Measurements from ENCODE around the gene TRIM2. TPM values are rescaled to one million over a fixed set of nuclear protein-coding genes. Genes with fewer than 3 reads are reported as not detected.

The TRIM2 gene
- total and polyA plus RNA-seq, 2 experiments from 2014 or later, result 22.0 to 61.5 TPM

DNA sequence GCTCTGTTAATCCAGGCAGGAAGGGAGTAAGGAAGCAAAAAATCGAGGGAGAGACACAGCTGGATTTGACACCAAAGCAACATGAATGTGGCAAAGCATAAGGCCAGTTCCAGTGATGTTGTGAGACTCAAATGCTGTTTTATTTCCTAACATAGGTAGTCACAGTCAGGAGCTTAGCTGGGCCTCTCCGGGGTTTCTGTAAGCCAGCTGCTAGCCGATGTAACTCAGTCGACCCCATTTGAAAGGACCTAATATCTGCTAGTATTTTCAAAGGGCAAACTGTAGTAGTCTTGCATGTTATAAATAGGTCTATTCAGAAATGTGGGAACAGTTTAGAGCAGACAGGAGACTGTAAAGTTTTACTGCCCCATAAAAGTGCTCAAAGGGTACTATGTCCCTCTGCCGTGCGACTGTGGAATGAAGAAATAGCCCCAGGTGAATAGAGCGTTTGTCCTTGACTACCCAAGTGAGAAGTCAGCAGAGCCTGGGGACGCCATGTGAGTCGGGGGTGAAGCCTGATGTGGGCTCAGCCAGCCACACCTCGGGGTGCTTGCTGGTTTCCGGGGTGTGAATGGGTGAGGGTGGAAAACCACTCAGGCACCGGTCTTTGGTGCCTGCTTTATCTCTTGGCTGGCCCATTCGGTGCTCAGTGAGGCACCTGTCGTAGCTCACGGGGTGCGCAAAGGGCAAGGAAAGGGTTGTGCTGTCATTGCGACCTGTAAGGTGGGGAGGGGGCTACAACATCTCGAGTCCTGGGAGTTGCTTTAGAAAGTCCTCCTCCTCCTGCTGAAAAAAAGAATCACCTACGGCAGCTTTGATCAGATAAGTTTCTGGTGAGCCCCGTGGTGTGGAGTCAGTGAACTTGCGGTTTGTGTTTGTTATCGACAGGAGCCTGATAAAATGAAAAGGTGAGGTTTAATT, 745 bp downstream of the TRIM2 start:
- H3K27me3 ChIP-seq (ENCODE audit: insufficient read depth), result peaks cover 10% of the 10 kb centered on the region
- Mint-ChIP-seq H3K4me1 (peaks cover 55% of the 10 kb centered on the region), H3K4me3 (peak overlapping the region; percentile 76), H3K27ac (peak overlapping the region; percentile 48), H3K9me3 (no peaks in the 10 kb centered on the region), H3K36me3 (ENCODE audit: low read depth) (peaks cover 18% of the 10 kb centered on the region; the same call in 2 of the 3 replicates), H3K27me3 (ENCODE audit: insufficient read depth, low read depth, poor library complexity) (peaks cover 13% of the 10 kb centered on the region)
- peak; percentile 63 for DNase-seq (ENCODE audit: low spot score)
- H3K4me2 ChIP-seq, result peak overlapping the region; percentile 92
- 0 out of 2 replicates have a peak, but pooled peaks cover 8% of the 10 kb centered on the region for H3F3A ChIP-seq (replicated peaks; ENCODE audit: low read depth)
- H4K20me1 ChIP-seq (replicated peaks; ENCODE audit: insufficient read depth), result no peaks in the 10 kb centered on the region
- TF ChIP-seq JUNB (IDR thresholded peaks at IDR 0.05; ENCODE audit: unreplicated experiment), result no peak
- TF ChIP-seq, protein P1, sequence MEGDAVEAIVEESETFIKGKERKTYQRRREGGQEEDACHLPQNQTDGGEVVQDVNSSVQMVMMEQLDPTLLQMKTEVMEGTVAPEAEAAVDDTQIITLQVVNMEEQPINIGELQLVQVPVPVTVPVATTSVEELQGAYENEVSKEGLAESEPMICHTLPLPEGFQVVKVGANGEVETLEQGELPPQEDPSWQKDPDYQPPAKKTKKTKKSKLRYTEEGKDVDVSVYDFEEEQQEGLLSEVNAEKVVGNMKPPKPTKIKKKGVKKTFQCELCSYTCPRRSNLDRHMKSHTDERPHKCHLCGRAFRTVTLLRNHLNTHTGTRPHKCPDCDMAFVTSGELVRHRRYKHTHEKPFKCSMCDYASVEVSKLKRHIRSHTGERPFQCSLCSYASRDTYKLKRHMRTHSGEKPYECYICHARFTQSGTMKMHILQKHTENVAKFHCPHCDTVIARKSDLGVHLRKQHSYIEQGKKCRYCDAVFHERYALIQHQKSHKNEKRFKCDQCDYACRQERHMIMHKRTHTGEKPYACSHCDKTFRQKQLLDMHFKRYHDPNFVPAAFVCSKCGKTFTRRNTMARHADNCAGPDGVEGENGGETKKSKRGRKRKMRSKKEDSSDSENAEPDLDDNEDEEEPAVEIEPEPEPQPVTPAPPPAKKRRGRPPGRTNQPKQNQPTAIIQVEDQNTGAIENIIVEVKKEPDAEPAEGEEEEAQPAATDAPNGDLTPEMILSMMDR (conservative IDR thresholded peaks at IDR 0.05; ENCODE audit: low read depth in 2 of 2), result 0 out of 4 replicates have a peak, but pooled peaks of 1 of the 2 experiments have one; percentile 21
- peak overlapping the region; percentile 64 for H3K4me3 ChIP-seq
- peak overlapping the region; percentile 0; the same call in 1 of the 2 replicates for H2AFZ ChIP-seq
- peaks cover 39% of the 10 kb centered on the region for H3K4me1 ChIP-seq (ENCODE audit: insufficient read depth)
- peak overlapping the region; percentile 73 for H3K27ac ChIP-seq (ENCODE audit: low read depth)
- H3K9me2 ChIP-seq (ENCODE audit: insufficient read depth), result peaks cover 7% of the 10 kb centered on the region
- no peaks in the 10 kb centered on the region for H3K36me3 ChIP-seq (ENCODE audit: insufficient read depth)
- H3K79me2 ChIP-seq (replicated peaks; ENCODE audit: insufficient read depth), result peaks cover 34% of the 10 kb centered on the region
- ATAC-seq, result peak; percentile 20

DNA sequence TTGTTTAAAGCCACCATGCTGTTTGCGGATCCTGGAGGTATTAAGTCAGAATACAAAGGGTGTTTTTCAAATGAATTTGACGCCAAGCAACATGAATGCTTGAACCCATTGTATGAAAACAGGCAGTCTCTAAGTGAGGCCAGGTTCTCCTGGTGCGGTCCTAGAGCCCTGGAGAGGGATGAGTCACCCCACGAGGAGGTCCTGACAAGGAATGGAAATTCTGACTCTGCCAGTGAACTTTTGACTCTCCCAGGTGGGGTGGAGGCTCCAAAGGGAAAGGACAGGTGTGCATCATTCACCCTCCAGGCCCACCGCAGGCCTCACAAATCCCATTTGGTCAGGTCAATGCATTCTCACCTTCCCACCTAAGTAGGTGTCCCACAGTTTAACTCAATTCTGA, 1.5 kb downstream of the TRIM2 start:
- peaks cover 7% of the 10 kb centered on the region for H3K9me2 ChIP-seq (ENCODE audit: insufficient read depth)
- H3K27ac ChIP-seq (ENCODE audit: low read depth), result no peak overlapping the region
- peaks cover 13% of the 10 kb centered on the region for H3K27me3 Mint-ChIP-seq (ENCODE audit: insufficient read depth, low read depth, poor library complexity)
- peak overlapping the region; percentile 64 for H3K4me3 ChIP-seq
- peaks cover 26% of the 10 kb centered on the region for H3K36me3 Mint-ChIP-seq (ENCODE audit: low read depth)
- H3K36me3 ChIP-seq (ENCODE audit: insufficient read depth), result no peaks in the 10 kb centered on the region
- 0 out of 2 replicates have a peak, but pooled peaks cover 8% of the 10 kb centered on the region for H3F3A ChIP-seq (replicated peaks; ENCODE audit: low read depth)
- H3K4me2 ChIP-seq, result peak overlapping the region; percentile 92
- peak; percentile 44 for ATAC-seq
- no peak overlapping the region for H2AFZ ChIP-seq
- TF ChIP-seq, protein P2, sequence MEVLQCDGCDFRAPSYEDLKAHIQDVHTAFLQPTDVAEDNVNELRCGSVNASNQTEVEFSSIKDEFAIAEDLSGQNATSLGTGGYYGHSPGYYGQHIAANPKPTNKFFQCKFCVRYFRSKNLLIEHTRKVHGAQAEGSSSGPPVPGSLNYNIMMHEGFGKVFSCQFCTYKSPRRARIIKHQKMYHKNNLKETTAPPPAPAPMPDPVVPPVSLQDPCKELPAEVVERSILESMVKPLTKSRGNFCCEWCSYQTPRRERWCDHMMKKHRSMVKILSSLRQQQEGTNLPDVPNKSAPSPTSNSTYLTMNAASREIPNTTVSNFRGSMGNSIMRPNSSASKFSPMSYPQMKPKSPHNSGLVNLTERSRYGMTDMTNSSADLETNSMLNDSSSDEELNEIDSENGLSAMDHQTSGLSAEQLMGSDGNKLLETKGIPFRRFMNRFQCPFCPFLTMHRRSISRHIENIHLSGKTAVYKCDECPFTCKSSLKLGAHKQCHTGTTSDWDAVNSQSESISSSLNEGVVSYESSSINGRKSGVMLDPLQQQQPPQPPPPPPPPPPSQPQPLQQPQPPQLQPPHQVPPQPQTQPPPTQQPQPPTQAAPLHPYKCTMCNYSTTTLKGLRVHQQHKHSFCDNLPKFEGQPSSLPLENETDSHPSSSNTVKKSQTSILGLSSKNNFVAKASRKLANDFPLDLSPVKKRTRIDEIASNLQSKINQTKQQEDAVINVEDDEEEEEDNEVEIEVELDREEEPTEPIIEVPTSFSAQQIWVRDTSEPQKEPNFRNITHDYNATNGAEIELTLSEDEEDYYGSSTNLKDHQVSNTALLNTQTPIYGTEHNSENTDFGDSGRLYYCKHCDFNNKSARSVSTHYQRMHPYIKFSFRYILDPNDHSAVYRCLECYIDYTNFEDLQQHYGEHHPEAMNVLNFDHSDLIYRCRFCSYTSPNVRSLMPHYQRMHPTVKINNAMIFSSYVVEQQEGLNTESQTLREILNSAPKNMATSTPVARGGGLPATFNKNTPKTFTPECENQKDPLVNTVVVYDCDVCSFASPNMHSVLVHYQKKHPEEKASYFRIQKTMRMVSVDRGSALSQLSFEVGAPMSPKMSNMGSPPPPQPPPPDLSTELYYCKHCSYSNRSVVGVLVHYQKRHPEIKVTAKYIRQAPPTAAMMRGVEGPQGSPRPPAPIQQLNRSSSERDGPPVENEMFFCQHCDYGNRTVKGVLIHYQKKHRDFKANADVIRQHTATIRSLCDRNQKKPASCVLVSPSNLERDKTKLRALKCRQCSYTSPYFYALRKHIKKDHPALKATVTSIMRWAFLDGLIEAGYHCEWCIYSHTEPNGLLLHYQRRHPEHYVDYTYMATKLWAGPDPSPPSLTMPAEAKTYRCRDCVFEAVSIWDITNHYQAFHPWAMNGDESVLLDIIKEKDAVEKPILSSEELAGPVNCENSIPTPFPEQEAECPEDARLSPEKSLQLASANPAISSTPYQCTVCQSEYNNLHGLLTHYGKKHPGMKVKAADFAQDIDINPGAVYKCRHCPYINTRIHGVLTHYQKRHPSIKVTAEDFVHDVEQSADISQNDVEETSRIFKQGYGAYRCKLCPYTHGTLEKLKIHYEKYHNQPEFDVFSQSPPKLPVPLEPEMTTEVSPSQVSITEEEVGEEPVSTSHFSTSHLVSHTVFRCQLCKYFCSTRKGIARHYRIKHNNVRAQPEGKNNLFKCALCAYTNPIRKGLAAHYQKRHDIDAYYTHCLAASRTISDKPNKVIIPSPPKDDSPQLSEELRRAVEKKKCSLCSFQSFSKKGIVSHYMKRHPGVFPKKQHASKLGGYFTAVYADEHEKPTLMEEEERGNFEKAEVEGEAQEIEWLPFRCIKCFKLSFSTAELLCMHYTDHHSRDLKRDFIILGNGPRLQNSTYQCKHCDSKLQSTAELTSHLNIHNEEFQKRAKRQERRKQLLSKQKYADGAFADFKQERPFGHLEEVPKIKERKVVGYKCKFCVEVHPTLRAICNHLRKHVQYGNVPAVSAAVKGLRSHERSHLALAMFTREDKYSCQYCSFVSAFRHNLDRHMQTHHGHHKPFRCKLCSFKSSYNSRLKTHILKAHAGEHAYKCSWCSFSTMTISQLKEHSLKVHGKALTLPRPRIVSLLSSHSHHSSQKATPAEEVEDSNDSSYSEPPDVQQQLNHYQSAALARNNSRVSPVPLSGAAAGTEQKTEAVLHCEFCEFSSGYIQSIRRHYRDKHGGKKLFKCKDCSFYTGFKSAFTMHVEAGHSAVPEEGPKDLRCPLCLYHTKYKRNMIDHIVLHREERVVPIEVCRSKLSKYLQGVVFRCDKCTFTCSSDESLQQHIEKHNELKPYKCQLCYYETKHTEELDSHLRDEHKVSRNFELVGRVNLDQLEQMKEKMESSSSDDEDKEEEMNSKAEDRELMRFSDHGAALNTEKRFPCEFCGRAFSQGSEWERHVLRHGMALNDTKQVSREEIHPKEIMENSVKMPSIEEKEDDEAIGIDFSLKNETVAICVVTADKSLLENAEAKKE (CRISPR knock-in tag; IDR thresholded peaks at IDR 0.05), result peak; percentile 65
- TF ChIP-seq, protein P3, sequence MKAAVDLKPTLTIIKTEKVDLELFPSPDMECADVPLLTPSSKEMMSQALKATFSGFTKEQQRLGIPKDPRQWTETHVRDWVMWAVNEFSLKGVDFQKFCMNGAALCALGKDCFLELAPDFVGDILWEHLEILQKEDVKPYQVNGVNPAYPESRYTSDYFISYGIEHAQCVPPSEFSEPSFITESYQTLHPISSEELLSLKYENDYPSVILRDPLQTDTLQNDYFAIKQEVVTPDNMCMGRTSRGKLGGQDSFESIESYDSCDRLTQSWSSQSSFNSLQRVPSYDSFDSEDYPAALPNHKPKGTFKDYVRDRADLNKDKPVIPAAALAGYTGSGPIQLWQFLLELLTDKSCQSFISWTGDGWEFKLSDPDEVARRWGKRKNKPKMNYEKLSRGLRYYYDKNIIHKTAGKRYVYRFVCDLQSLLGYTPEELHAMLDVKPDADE (IDR thresholded peaks at IDR 0.05), result no peak
- no peaks in the 10 kb centered on the region; the same call in 2 of the 3 replicates for H3K9me3 Mint-ChIP-seq
- peaks cover 10% of the 10 kb centered on the region for H3K27me3 ChIP-seq (ENCODE audit: insufficient read depth)
- peak overlapping the region; percentile 76 for H3K4me3 Mint-ChIP-seq
- H3K79me2 ChIP-seq (replicated peaks; ENCODE audit: insufficient read depth), result peaks cover 40% of the 10 kb centered on the region
- H3K27ac Mint-ChIP-seq, result no peak overlapping the region
- H3K4me1 ChIP-seq (ENCODE audit: insufficient read depth), result peaks cover 39% of the 10 kb centered on the region
- DNase-seq (ENCODE audit: low spot score), result peak; percentile 64
- H4K20me1 ChIP-seq (replicated peaks; ENCODE audit: insufficient read depth), result no peaks in the 10 kb centered on the region
- peaks cover 62% of the 10 kb centered on the region for H3K4me1 Mint-ChIP-seq
